ENCODE data around the gene ANKLE2. TPM values are rescaled to one million over a fixed set of nuclear protein-coding genes. Genes with fewer than 3 reads are reported as not detected.
"Not testable (repeated sequence)": the region's sequence is repeated elsewhere in the genome, so short reads cannot be mapped to it uniquely, and the experiment has no call there.

ANKLE2 gene
- total and polyA plus RNA-seq, 4 donors = 8.4 to 24.1 (median 15.4) TPM

DNA sequence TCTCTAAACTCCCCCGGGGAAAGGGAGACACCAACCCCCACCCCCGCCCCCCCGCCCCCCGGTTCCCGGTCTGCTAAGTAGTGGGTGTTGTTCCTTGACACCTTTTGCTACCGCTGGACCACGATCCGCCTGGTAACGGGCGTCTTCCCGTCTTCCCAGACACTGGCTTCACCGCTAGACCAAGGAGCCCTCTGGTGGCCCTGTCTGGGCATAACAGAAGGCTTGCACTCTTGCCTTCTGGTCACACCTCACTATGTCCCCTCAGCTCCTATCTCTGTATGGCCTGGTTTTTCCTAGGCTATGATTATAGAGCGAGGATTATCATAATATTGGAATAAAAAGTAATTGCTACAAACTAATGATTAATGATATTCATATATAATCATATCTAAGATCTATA lies 47.8 kb upstream of the ANKLE2 start:
- peaks cover 20 to 57% (median 37%) of the 10 kb centered on the region in 4 donors for H3K36me3 ChIP-seq (ENCODE audit: control insufficient read depth in 4 of 4, insufficient read depth in 3 of 4, low read depth in 1 of 4, low read length in 3 of 4)
- H3K4me3 ChIP-seq (ENCODE audit: low read depth in 1 of 3, low read length in 3 of 3); H3K27ac ChIP-seq (ENCODE audit: low read depth in 1 of 2, low read length in 2 of 2); H3K27me3 ChIP-seq (ENCODE audit: control insufficient read depth in 4 of 4, insufficient read depth in 4 of 4, low read length in 3 of 4); H3K9me3 ChIP-seq (ENCODE audit: control insufficient read depth in 4 of 4, low read length in 3 of 4); H3K9ac ChIP-seq (ENCODE audit: low read depth in 1 of 2, low read length in 2 of 2); DNase-seq (ENCODE audit: low spot score); H3K4me1 ChIP-seq (ENCODE audit: control insufficient read depth in 4 of 4, insufficient read depth in 4 of 4, low read length in 3 of 4): not testable (repeated sequence)
- 82% methylated on average over 13 of the region's 13 CpGs for WGBS
- TF ChIP-seq, protein P1, sequence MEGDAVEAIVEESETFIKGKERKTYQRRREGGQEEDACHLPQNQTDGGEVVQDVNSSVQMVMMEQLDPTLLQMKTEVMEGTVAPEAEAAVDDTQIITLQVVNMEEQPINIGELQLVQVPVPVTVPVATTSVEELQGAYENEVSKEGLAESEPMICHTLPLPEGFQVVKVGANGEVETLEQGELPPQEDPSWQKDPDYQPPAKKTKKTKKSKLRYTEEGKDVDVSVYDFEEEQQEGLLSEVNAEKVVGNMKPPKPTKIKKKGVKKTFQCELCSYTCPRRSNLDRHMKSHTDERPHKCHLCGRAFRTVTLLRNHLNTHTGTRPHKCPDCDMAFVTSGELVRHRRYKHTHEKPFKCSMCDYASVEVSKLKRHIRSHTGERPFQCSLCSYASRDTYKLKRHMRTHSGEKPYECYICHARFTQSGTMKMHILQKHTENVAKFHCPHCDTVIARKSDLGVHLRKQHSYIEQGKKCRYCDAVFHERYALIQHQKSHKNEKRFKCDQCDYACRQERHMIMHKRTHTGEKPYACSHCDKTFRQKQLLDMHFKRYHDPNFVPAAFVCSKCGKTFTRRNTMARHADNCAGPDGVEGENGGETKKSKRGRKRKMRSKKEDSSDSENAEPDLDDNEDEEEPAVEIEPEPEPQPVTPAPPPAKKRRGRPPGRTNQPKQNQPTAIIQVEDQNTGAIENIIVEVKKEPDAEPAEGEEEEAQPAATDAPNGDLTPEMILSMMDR (IDR thresholded peaks at IDR 0.05; ENCODE audit: low read depth, low read length, missing input control) = peak; percentile 11

DNA sequence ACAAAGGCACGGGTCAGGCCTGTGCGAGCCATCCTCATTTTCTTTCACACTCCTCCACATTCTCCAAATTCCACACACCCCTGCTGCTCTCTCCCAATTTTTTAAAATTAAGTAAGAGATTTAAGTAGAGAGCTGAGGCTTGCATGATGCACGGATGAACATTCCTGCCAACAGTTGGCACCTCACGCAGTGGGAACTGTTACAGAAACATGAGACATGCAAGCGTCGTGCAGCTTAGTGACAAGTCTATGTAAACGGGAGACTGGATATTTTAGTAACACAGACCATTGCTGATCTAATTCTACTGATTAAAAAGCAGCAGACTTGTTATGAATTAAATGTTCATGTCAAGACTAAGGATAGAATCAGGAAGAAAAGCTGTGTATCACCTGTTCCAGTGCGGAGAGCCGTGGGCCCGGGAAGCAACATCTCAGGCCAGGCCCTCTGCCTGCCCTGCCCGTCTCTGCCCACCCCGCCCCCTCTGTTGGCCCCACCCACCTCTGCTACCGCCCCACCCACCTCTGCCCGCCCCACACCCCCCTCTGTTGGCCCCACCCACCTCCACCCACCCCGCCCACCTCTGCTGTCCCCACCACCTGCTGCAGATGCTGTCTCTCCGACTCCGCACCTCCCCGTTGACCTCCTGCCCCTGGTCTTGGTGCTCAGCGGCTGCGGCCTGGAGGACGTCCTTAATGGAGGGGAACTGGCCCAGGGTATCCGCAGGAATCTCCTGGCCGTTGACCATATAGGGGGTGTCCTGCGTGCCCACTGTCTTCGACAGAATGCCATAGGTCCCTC lies 45.9 kb upstream of the ANKLE2 start:
- no peak overlapping the region for H3K4me3 ChIP-seq (ENCODE audit: low read depth in 1 of 3, low read length in 3 of 3)
- peak; percentile 48 for DNase-seq (ENCODE audit: low spot score)
- no peaks in the 10 kb centered on the region for H3K4me1 ChIP-seq (ENCODE audit: control insufficient read depth in 4 of 4, insufficient read depth in 4 of 4, low read length in 3 of 4)
- no peaks in the 10 kb centered on the region for H3K27me3 ChIP-seq (ENCODE audit: control insufficient read depth in 4 of 4, insufficient read depth in 4 of 4, low read length in 3 of 4)
- no peaks in the 10 kb centered on the region for H3K9me3 ChIP-seq (ENCODE audit: control insufficient read depth in 4 of 4, low read length in 3 of 4)
- no peak overlapping the region for H3K9ac ChIP-seq (ENCODE audit: low read depth in 1 of 2, low read length in 2 of 2)
- TF ChIP-seq, protein P2, sequence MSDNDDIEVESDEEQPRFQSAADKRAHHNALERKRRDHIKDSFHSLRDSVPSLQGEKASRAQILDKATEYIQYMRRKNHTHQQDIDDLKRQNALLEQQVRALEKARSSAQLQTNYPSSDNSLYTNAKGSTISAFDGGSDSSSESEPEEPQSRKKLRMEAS (IDR thresholded peaks at IDR 0.05) = no peak
- TF ChIP-seq, protein P3, sequence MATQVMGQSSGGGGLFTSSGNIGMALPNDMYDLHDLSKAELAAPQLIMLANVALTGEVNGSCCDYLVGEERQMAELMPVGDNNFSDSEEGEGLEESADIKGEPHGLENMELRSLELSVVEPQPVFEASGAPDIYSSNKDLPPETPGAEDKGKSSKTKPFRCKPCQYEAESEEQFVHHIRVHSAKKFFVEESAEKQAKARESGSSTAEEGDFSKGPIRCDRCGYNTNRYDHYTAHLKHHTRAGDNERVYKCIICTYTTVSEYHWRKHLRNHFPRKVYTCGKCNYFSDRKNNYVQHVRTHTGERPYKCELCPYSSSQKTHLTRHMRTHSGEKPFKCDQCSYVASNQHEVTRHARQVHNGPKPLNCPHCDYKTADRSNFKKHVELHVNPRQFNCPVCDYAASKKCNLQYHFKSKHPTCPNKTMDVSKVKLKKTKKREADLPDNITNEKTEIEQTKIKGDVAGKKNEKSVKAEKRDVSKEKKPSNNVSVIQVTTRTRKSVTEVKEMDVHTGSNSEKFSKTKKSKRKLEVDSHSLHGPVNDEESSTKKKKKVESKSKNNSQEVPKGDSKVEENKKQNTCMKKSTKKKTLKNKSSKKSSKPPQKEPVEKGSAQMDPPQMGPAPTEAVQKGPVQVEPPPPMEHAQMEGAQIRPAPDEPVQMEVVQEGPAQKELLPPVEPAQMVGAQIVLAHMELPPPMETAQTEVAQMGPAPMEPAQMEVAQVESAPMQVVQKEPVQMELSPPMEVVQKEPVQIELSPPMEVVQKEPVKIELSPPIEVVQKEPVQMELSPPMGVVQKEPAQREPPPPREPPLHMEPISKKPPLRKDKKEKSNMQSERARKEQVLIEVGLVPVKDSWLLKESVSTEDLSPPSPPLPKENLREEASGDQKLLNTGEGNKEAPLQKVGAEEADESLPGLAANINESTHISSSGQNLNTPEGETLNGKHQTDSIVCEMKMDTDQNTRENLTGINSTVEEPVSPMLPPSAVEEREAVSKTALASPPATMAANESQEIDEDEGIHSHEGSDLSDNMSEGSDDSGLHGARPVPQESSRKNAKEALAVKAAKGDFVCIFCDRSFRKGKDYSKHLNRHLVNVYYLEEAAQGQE (IDR thresholded peaks at IDR 0.05) = no peak
- TF ChIP-seq EGR1 (IDR thresholded peaks at IDR 0.05; ENCODE audit: low read depth in 2 of 2) = no peak
- TF ChIP-seq, protein P4, sequence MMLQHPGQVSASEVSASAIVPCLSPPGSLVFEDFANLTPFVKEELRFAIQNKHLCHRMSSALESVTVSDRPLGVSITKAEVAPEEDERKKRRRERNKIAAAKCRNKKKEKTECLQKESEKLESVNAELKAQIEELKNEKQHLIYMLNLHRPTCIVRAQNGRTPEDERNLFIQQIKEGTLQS (IDR thresholded peaks at IDR 0.05) = no peak
- no peak for TF ChIP-seq YY1 (IDR thresholded peaks at IDR 0.05)
- TF ChIP-seq FOXA1 (IDR thresholded peaks at IDR 0.05) = no peak
- TF ChIP-seq, protein P1 (IDR thresholded peaks at IDR 0.05; ENCODE audit: low read depth, low read length, missing input control) = no peak
- no peak for TF ChIP-seq TAF1 (conservative IDR thresholded peaks at IDR 0.05)
- no peak for TF ChIP-seq JUND (IDR thresholded peaks at IDR 0.05)
- no peak for TF ChIP-seq HNF4A (conservative IDR thresholded peaks at IDR 0.05)
- no peak for TF ChIP-seq RAD21 (IDR thresholded peaks at IDR 0.05)
- TF ChIP-seq SP1 (IDR thresholded peaks at IDR 0.05) = no peak
- TF ChIP-seq RXRA (IDR thresholded peaks at IDR 0.05) = no peak
- no peak for TF ChIP-seq NR2F2 (IDR thresholded peaks at IDR 0.05)
- no peak for TF ChIP-seq HNF4G (IDR thresholded peaks at IDR 0.05)
- TF ChIP-seq GABPA (IDR thresholded peaks at IDR 0.05 in 1 of 2, conservative IDR thresholded peaks at IDR 0.05 in 1 of 2) = no peak
- H3K36me3 ChIP-seq (ENCODE audit: control insufficient read depth in 4 of 4, insufficient read depth in 3 of 4, low read depth in 1 of 4, low read length in 3 of 4) = peaks cover 20 to 59% (median 33%) of the 10 kb centered on the region in 4 donors
- no peak overlapping the region for H3K27ac ChIP-seq (ENCODE audit: low read depth in 1 of 2, low read length in 2 of 2)
- 87% methylated on average over 25 of the region's 25 CpGs for WGBS
